T-helper 1 cell (primary cell): Measurements from ENCODE around the gene DNAI1.
"Not testable (repeated sequence)": the region's sequence is repeated elsewhere in the genome, so short reads cannot be mapped to it uniquely, and the experiment has no call there.

ENCODE experiments used
- DNase-seq, 5 donors: peaks; one replicate each; pipeline ENCODE4 v3.0.0-alpha.2; 2012 to 2020
- total RNA-seq, 4 donors: gene quantifications; one replicate each; lab custom pipeline; 2026; lab: John Stamatoyannopoulos, UW

DNAI1 gene
- 0 reads per million in 4 donors for total RNA-seq

DNA sequence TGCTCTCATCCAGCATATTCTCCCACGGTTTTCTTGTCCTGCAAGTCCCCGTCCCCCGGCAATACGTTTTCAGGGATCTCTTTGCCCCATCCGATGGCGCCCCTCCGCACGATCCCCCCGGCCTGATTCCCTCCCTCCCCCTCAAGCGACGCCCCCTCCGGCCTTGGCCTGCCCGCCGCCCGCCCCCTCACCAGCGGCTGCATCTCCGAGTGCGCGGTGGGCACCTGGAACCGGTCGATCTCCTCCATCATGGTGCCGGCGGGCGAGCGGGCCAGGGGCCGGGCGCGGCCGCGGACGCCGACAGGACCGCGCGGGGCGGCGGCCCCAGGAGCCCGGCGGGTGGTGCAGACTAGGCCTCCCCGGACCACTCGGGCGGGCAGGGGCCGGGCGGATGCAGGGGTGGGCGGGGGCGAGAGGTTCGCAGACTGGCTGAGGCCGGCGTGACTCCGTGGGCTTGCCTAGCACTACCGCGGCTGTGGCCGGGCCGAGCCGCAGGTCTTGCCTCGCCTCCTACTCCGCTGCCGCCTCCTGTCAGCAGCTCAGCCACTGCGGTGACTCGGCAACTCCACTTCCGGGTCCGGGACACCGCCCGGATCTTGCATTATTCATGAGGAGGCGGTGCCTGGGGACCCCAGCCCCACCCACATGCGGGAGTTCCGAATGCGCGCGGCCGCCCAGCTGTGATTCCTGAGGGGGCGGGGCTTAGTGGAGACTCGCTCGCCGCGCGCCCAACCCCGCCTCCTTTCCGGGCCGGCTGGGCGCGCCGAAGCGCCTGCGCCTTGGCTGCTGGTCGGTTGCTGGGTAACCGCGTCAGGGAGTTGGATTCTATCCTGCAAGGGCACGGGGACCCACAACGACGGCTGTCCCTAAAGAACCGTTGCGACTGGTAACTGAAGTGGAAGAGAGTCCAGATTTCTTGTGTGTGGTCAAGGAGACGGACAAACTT lies at the start of gene DNAI1, which contains the start of gene FAM219A:
Gene DNAI1, plus strand, starts transcription at position 793 of the 946 bp plus-strand sequence. CDS start 201 bp downstream, outside the sequence.
Gene FAM219A, minus strand, starts transcription at position 558 of the 946 bp plus-strand sequence. Its CDS starts 307 bp downstream, at position 251.
- peak; percentile 98 to 99 (median 99) for DNase-seq

DNA sequence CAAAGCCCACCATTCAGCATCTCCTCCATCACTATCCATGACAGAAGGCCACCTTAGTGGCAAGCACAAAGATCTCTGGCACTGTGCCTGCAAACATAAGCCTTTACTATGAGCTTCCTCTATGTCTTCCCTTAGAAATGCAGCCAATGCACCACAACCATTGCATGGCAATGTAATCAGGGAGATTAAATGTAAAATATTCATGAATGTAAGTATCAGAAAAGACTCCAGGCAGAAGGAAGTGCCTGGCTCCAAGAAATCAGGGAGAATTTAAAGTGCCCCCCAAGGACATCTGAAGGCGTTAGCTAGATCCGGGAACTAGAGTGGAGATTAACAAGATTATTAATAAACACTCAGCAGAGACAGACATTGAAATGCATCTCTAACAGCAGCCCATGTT lies 49.5 kb upstream of the DNAI1 start:
- no peak for DNase-seq

DNA sequence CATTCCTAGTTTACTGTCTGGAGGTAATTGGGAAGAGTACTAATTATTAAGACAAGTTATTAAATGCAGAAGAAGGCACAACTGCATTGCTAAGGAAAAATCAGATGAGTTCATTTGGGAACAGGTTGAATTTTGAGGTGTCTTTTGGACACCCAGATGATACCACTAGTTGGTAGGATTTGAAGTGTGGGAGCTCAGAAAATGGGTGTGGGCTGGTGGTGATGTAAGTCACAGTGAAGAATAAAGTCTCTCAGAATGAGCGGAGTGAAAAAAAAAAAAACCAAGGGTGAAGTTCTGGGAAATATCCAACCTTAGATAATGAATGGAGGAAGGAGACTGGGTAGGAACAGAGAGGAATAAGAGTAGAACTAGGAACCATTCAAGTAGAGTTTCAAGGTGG lies 46.3 kb upstream of the DNAI1 start:
- no peak for DNase-seq

DNA sequence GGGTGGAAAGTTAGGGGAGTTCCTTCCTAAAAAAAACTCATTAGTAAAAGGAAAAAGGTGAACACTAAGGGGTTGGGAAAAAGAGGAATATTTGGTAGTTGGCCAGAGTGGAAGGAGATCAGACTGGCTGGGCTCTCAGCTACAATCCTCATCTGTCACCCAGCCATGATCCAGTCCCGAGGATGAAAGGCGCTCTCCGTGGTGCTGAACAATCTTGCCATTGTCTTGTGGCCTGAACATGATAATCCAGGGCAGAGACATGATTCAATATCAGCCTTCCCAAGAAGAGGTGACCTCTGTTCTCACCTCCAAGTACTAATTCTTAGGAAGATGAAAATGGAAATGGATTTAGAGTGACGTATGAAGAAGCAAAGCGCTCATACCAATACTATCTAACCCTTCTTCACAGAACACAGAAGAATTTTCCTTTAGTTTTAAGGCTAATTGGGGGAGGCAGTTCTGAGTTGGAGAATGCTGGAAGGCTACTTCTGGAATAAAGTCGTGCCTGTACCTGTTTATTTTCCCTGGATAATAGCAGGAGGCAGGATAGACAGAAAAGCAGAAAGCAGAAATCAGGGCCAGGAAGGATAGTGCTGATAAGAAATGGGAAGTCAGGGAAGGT lies 45.3 kb upstream of the DNAI1 start:
- peak in 1 of 5 donors; percentile 8 for DNase-seq

DNA sequence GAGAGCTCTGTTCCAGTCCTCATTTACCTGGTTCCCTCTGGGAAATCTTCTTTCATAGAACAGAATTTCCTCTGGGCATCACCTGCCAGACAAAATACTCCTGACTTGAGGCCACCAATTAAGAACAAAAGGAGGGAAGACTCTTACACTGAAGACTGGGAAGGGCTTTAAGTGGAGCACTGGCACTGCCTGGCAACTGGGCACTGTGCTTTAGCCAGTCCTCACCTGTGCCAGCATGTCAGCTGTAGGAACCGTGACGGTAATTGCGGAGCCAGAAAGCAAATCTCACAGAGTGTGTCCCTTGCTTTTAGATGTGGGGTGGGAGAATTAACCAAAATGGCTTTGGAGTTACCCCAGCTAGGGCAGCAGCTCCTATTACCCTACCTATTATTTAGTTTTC lies 40.9 kb upstream of the DNAI1 start:
- no peak for DNase-seq

DNA sequence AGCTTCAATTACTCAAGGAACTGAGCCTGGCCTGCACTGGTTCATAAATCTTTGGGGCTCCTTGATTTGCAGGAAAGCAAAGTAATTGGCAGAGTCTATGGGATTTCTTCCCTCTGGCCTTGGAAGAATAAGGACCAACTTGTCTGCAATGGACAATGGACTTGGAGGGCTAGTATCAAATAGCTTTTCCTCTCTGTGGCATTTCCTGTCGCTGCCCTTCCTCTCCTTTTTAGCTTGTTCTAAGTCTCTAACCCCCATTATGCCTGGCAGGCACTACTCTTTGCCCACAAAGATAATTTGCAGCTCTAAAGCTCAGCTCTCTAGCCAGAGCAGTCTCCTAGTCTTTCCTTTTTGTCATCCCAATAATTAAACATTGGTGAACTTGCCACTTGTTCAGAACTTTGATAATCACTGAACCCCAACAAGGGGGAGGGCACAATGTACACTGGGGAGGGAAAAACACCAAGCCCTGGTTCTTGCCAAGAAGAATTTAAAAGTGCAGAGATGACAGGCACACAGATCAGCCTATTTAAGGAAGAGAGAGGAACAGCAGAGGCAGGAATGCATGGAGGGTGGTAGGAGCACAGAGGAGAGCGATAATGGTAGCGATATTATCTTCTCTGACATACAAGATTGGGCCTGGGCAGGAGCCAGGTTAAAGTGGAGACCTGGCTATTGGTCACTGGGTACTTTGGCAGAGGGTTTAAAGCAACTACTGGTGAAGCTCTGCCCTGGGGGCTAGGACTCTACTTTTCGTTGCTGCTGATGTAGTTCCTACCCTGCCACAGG lies 38.7 kb upstream of the DNAI1 start:
- DNase-seq = no peak

DNA sequence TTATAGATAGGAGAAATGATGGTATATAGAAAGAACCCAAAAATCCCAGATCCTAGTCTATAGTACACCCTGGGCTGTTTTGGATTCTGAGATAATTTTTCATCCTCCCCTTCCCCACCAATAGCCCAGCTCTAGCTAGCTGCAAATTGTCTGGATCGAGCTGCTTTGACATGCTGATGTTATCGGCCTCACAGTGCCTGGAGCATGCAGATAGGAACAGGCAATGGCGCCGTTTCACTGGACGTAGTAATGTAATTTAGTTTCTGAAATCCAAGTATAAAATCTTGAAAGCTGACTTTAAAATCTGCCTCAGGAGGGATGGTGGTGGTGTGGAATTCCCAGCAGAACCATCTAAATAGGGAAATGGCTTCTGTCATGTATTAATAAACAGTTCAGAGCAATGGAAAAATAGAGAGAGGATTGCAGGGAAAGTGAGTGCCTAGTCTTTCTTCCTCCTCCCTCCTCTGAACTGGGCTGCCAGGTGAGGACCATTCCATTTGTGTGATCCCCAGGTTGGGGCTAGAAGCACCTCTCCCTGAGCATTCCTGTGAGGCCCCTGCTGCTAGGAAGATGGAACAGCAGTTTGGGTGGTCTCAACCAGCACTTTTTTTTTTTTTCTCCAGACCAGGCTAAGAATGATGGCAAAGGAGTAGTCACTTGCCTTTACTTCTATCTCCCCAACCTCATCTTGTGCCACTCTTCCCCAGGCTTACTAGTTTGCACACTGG lies 32.1 kb upstream of the DNAI1 start:
- DNase-seq = no peak

DNA sequence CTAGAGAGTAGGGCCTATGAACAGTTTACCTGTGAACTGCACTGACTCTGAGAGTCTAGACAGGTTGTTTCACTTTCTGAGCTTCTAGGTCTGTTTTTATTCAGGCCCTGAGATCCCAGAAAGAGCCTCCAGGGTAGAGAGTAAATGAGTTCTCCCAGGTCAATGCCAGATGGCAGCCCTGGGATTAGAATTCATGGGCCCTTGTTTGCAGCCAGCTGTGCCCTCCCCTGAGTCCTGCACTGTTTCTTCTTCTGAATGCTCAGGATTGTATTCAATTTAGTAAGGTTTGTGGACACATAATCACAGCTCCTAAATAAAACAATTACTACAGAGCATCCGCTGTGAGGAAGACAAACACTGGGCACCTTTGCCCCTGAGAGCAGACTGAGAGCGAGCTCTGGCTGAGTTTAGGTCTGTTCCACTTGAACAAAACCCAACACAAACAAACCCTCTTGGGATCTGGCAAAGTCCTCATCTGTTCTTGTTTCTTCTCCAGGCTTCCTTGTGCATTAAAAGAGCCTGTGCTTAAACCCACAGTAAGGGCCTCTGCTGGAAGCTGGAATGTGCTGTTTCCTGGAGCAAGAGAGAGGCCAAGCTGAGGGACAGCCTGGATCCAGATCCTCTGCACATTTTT lies 30.2 kb upstream of the DNAI1 start:
- DNase-seq = no peak

DNA sequence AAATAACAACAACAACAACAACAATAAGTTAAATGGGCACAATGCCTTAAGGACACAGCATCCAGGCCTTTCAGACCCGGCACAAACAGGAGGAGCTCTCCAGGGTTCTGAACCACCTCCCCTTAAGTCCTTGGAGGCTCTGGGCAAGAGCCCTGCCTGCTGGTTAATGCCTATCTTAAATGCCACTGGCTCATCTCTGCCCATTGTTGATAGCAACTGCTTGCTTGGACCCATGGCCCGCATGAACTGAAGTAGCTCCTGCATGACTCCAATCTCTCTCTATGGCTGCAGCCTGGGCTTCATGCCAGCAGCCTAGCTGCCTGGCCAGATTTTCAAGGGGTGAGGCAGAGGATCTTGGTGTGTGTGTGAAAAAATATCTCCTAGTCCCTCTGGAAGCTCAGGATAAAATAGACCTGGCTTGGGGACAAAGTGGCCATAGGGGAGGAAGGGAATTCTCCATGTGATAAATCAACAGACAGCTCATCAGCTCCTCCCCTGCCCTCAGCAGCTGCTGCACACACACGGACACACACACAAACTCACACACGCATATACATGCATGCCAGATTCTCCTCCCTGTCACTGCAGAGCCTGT lies 27.7 kb upstream of the DNAI1 start:
- DNase-seq = peak in 1 of 5 donors; percentile 17

DNA sequence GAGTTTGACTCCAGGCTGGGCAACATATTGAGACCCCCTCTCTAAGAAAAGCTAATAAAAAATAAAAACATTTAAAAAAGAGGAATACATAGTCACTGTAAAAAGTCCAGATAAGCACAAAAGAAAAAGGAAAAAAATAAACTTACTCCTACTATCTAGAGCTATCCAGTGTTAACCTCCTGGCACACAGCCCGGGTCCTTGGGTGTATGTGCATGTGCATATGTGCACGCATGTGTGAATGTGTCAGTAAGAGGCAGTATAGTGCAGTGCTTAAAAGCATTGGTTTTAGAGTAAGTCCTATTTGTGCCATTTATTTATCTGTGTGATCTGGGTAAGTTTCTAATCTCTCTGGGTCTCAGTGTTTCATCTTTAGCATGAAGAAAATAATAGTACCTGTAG lies 26.9 kb upstream of the DNAI1 start:
- no peak for DNase-seq

DNA sequence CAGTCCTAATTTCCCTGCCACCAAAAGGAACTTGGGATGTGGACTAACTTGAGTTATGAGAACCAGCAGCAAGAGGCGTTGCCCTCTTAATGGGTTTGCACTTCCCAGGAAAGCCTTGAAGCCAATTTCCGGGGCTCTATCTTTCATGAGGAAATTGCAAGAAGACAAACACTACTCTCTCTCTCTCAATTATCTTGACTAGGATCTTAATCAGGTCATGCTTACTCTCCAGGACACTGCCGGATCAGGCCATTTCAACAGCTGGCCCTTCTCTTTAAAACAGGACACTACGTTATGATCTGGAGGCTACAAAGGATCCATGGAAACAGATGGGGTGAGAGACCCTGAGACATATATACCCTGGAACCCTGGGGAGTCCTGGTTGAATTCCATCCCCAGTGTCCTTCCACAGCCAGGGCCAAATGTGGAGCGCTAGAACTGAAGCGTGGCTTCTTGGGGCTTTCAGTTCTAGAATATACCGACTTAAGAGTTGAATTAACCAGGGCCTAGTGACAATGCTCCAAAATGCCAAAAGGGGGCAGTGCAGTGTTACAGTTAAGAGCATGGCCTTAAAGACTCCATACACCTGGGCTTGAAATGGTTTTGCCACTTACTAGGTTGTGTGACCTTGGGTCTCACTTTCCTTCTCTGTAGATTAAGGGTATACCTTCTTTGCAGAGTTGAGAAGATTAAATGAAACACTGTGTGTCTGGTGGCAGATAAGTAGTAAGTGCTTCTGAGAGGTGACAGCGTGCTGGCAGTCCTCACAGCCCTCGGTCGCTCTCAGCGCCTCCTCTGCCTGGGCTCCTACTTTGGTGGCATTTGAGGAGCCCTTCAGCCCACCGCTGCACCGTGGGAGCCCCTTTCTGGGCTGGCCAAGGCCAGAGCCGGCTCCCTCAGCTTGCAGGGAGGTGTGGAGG lies 21.3 kb upstream of the DNAI1 start:
- peak in 4 of 5 donors; percentile 32 to 71 (median 46) for DNase-seq

DNA sequence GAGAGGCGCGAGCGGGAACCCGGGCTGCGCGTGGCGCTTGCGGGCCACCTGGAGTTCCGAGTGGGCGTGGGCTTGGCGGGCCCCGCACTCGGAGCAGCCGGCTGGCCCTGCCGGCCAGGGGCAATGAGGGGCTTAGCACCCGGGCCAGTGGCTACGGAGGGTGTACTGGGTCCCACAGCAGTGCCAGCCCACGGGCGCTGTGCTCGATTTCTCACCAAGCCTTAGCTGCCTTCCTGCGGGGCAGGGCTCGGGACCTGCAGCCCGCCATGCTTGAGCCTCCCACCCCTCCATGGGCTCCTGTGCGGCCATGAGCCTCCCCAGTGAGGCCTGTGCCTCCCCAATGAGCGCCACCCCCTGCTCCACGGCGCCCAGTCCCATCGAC lies 20.7 kb upstream of the DNAI1 start:
- DNase-seq = not testable (repeated sequence)

DNA sequence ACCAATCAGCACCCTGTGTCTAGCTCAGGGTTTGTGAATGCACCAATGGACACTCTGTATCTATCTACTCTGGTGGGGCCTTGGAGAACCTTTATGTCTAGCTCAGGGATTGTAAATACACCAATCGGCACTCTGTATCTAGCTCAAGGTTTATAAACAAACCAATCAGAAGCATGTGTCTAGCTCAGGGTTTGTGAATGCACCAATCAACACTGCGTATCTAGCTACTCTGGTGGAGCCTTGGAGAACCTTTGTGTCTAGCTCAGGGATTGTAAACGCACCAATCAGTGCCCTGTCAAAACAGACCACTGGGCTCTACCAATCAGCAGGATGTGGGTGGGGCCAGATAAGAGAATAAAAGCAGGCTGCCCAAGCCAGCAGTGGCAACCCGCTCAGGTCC lies 20.1 kb upstream of the DNAI1 start:
- not testable (repeated sequence) for DNase-seq

DNA sequence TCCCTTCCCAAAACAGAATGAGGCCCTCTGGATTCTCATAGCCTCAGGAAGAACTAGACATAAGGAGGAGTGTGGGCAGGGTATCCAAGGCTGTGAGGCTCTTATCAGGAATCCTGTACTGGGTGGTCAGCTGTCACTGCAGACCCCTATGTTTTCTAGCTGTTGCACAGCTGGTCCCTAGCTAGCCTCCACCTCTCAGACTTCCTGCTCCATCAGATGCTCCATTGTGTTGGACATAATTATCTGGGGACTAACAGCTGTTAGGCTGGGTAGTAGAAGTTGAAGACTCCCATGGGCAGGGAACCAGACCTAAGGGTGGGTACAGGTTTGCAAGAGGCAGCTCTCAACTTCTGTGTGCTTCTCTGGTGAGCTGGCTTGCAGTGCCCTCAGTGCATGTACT lies 18.6 kb upstream of the DNAI1 start:
- no peak for DNase-seq

DNA sequence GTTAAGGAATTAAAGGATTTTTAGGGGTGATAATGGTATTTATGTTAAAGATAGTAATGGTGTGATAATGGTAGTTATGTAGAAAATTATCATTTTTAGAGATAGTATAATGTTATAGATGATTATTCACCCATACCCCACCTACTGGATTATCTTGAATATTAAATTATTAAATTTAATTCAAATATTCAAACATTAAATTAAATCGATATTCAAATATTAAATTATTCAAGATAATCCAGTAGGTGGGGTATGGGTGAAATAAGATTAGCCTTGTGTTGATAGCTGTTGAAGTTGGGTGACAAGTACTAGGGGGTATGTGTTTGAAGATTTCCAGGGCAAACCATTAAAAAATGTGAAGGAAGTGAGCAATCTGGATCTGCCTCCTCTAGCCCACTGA lies 15.8 kb upstream of the DNAI1 start:
- no peak for DNase-seq

DNA sequence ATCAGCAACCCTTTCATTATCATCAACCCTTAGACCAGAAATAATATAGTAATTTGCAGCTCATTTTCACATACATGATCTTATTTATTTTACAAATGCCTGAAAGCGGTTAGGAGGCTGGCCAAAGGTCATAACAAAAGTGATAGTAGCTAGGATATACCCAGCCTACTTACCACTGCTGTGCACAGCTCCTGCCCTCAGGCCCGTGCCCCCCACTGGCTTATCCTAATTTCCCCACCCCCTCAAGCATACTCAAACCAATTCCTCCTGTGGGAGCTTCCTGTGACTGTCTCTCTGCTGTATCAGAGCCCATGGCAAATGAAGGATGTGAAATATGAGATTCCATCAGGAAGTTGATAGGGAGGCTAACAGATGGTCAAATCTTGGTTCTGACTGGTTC lies 15.1 kb upstream of the DNAI1 start:
- DNase-seq = no peak

DNA sequence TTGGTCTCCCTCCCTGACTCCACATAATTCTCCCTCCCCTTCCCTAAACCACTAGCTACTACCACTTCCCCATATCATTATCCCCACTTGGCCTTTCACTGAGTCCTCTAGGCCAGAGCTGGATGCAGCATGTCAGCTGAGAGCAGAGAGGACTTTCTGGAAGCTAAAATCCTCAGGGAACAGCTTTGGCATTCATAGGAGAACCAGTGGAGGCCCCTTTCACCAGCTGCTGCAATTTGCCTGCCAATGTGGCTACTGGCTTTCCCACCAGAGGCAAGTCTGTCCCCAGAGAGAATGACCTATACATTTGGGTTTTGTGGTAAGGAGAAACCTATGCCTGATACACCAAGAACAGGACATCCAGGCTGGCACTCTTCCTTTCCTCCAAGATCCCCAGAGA lies 14.6 kb upstream of the DNAI1 start:
- no peak for DNase-seq

DNA sequence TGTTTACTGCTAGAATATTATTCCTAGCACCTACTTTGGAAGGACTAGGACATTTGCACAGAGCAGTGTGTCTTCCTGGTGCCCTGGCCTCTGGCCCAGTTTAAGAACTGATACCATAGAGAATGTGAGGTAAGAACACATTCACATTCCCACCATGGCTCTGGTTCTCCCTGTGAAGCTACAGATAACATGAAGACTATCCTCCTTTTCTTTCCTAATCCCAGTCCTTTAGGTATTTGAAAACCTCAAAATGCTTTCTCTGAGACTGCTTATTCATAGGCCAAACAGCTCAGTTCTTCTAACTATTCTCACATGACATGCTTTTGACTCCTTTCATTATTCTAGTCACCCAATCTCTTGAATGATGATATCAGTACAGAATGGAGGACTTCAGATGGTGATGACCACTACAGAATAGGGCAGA lies 12.1 kb upstream of the DNAI1 start:
- DNase-seq = no peak

DNA sequence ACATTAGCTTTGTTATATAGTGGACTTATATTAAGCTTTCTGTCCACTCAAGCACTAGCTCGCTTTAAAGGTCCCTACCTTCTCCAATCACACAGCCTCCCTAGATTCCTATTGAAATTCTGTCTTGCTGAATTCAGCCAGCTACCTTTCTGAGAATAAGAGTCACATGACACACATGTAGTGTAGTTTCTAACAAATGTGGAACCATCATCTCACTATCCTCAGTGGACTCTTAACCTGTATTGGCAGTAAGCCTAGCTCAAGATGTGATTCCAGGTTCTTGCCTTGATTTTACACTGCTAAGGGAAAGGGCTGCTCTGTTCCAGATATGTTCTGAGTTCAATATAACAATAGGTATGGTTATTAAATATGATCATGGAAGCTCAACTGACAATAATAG lies 11.7 kb upstream of the DNAI1 start:
- no peak for DNase-seq

DNA sequence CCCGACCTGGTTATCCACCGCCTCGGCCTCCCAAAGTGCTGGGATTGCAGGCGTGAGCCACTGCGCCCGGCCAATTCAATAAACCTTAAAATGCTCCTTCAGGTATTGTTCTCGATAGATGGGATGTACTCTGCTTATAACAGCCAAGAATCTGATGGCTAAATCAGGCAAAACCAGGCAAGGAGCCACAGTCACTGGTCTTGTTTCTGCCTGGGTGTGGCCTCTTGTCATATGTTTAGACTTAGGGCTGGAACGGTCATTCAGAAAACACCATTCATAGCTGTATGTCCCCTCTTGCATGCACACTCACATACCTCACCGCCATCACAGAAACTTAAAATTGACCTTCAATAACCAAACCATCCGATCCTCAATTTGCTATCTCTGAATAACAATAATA lies 8.0 kb upstream of the DNAI1 start:
- no peak for DNase-seq
